Mesenchymal stem cell (in vitro differentiated cells and primary cell): ENCODE results near the gene NTRK1.

ENCODE experiments used
- DNase-seq: peaks from one replicate; pipeline ENCODE4 v3.0.0-alpha.2; 2013
- H2AFZ ChIP-seq: one replicate; pipeline ENCODE4 v1.6.1; 2013; ENCODE audit warnings: low read depth, mild to moderate bottlenecking, control low read depth, inconsistent platforms, low read length, moderate library complexity
- H2AK5ac ChIP-seq: 2 replicates; pipeline ENCODE4 v1.6.1; 2013; ENCODE audit warnings: low read length, moderate library complexity, mild to moderate bottlenecking, inconsistent platforms; ENCODE audit not compliant: severe bottlenecking
- H2BK120ac ChIP-seq: one replicate; pipeline ENCODE4 v1.6.1; 2013; ENCODE audit warnings: low read depth, mild to moderate bottlenecking, inconsistent platforms, low read length, moderate library complexity
- H2BK12ac ChIP-seq, 2 experiments: one replicate each; pipeline ENCODE4 v1.6.1; 2013; ENCODE audit warnings: inconsistent platforms in 2 of 2, low read length in 2 of 2, mild to moderate bottlenecking in 2 of 2, moderate library complexity in 2 of 2, control low read depth in 1 of 2
- H2BK15ac ChIP-seq: one replicate; pipeline ENCODE4 v1.6.1; 2013; ENCODE audit warnings: mild to moderate bottlenecking, low read depth, inconsistent platforms; ENCODE audit not compliant: poor library complexity, severe bottlenecking
- H2BK5ac ChIP-seq: 2 replicates; pipeline ENCODE4 v1.6.1; 2013; ENCODE audit warnings: low read depth, mild to moderate bottlenecking, low read length, control low read depth, inconsistent platforms; ENCODE audit not compliant: poor library complexity, severe bottlenecking
- H3K14ac ChIP-seq, 2 experiments: one replicate each; pipeline ENCODE4 v1.6.1; 2013; ENCODE audit warnings: inconsistent platforms in 2 of 2, low read length in 2 of 2, control low read depth in 1 of 2, mild to moderate bottlenecking in 1 of 2, moderate library complexity in 1 of 2
- H3K18ac ChIP-seq, 2 experiments: one replicate each; pipeline ENCODE4 v1.6.1; 2013; ENCODE audit warnings: inconsistent platforms in 2 of 2, low read length in 2 of 2, control low read depth in 1 of 2, low read depth in 1 of 2, mild to moderate bottlenecking in 1 of 2
- H3K23ac ChIP-seq, 2 experiments: one replicate each; pipeline ENCODE4 v1.6.1; 2013; ENCODE audit warnings: inconsistent platforms in 2 of 2, low read length in 2 of 2, mild to moderate bottlenecking in 2 of 2, moderate library complexity in 2 of 2, control low read depth in 1 of 2
- H3K27ac ChIP-seq: 2 replicates; pipeline ENCODE4 v1.5.1; 2013; ENCODE audit warnings: mild to moderate bottlenecking, moderate library complexity, low read length, control low read depth, inconsistent platforms; ENCODE audit not compliant: poor library complexity, severe bottlenecking
- H3K27me3 ChIP-seq, 2 experiments: 2 replicates each; pipeline versions ENCODE4 v1.6.1 to v1.7.0; 2013; ENCODE audit warnings: low read length in 2 of 2, mild to moderate bottlenecking in 2 of 2, moderate library complexity in 2 of 2, control low read depth in 1 of 2, inconsistent platforms in 1 of 2; ENCODE audit not compliant: control insufficient read depth in 1 of 2, insufficient read depth in 1 of 2
- H3K36me3 ChIP-seq, 2 experiments: 2 replicates each; pipeline versions ENCODE4 v1.6.1 to v1.7.0; 2013; ENCODE audit warnings: low read length in 2 of 2, control low read depth in 1 of 2, inconsistent platforms in 1 of 2, low read depth in 1 of 2, mild to moderate bottlenecking in 1 of 2; ENCODE audit not compliant: insufficient read depth in 2 of 2, control insufficient read depth in 1 of 2
- H3K4ac ChIP-seq, 2 experiments: one replicate each; pipeline ENCODE4 v1.6.1; 2013; ENCODE audit warnings: inconsistent platforms in 2 of 2, low read length in 2 of 2, mild to moderate bottlenecking in 2 of 2, moderate library complexity in 2 of 2, control low read depth in 1 of 2, low read depth in 1 of 2
- H3K4me1 ChIP-seq: 2 replicates; pipeline ENCODE4 v1.6.1; 2013; ENCODE audit warnings: low read depth, low read length, control low read depth; ENCODE audit not compliant: control insufficient read depth, insufficient read depth
- H3K4me2 ChIP-seq: 2 replicates; pipeline ENCODE4 v1.6.1; 2013; ENCODE audit warnings: low read length, mild to moderate bottlenecking, inconsistent platforms; ENCODE audit not compliant: poor library complexity, severe bottlenecking
- H3K4me3 ChIP-seq, 2 experiments: 2 replicates each; pipeline versions ENCODE4 v1.5.1 to v1.7.0; 2013; ENCODE audit warnings: low read length in 2 of 2, mild to moderate bottlenecking in 2 of 2, control low read depth in 1 of 2, low read depth in 1 of 2; ENCODE audit not compliant: insufficient read depth in 1 of 2
- H3K79me1 ChIP-seq: replicated peaks from 2 replicates; pipeline ENCODE4 v1.6.1; 2013; ENCODE audit warnings: mild to moderate bottlenecking, control low read depth, low read length, inconsistent platforms; ENCODE audit not compliant: poor library complexity, severe bottlenecking
- H3K9ac ChIP-seq: 2 replicates; pipeline ENCODE4 v1.7.0; 2013; ENCODE audit warnings: mild to moderate bottlenecking, low read length, moderate library complexity
- H3K9me3 ChIP-seq: 2 replicates; pipeline ENCODE4 v1.7.0; 2013; ENCODE audit warnings: mild to moderate bottlenecking, low read length; ENCODE audit not compliant: control insufficient read depth
- H4K8ac ChIP-seq: one replicate; pipeline ENCODE4 v1.6.1; 2013; ENCODE audit warnings: inconsistent platforms, mild to moderate bottlenecking, low read length, moderate library complexity
- H4K91ac ChIP-seq: one replicate; pipeline ENCODE4 v1.6.1; 2013; ENCODE audit warnings: mild to moderate bottlenecking, low read length, inconsistent platforms
- WGBS: methylation state at CpG from one replicate; pipeline ENCODE4 v1.1.7; 2013; ENCODE audit warnings: mixed read lengths; 5-methylcytosine and 5-hydroxymethylcytosine counted together

The NTRK1 gene

GRCh38 chr1:156928043-156928602 lies 67.5 kb downstream of the NTRK1 start:
- Histone ChIP-seq H3K14ac (no peak overlapping the region), H2BK12ac (no peak overlapping the region), H2AFZ (peak overlapping the region; percentile 18), H4K8ac (no peak overlapping the region), H4K91ac (no peak overlapping the region), H2AK5ac (no peak overlapping the region), H3K18ac (no peak overlapping the region), H3K27ac (no peak overlapping the region), H3K4ac (no peak overlapping the region), H2BK15ac (peak overlapping the region; percentile 13), H3K4me2 (no peak overlapping the region), H2BK120ac (no peak overlapping the region), H2BK5ac (no peak overlapping the region), H3K27me3 (peaks cover 61 to 70% of the 10 kb centered on the region in 2 experiments), H3K9me3 (no peaks in the 10 kb centered on the region), H3K36me3 (no peaks in the 10 kb centered on the region), H3K4me3 (peak overlapping the region in 1 of 2 experiments; percentile 70), H3K79me1 (no peaks in the 10 kb centered on the region), H3K23ac (peak overlapping the region in 1 of 2 experiments; percentile 60), H3K9ac (no peak overlapping the region), H3K4me1 (peaks cover 20% of the 10 kb centered on the region)
- no peak for DNase-seq
- 15% methylated on average over 4 of the region's 4 CpGs for WGBS

DNA sequence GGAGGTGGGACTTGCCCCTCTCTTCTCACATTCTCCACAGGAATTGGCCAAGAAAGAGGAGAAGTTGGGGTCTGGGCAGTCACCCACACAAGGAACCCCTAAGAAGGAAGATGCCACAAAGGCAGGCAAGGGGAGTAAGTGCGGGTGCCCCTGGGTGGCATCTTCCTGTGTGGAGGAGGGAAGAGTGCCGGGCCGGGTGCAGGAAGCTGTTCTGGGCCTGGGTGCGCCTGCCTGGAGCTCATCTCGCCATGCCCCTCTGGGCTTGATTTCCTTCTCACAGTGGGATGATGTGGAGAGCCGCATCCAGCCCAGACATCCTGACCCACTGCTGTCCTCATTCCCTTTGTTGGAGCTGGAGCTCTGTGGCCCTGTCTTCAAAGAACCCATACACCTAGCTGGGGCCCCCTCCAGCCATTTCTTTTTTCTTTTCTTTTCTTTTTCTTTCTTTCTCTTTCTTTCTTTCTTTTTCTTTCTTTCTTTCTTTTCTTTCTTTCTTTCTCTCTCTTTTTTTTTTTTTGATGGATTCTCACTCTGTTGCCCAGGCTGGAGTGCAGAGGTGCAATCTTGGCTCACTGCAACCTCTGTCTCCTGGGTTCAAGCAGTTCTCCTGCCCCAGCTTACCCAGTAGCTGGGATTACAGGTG lies 69.1 kb downstream of the NTRK1 start:
- H3K27ac ChIP-seq = no peak overlapping the region
- H2BK12ac ChIP-seq = no peak overlapping the region
- H3K4me3 ChIP-seq = no peak overlapping the region
- peaks cover 0 to 3% of the 10 kb centered on the region in 2 experiments for H3K36me3 ChIP-seq
- H3K4me2 ChIP-seq = no peak overlapping the region
- no peak overlapping the region for H2AFZ ChIP-seq
- H3K4ac ChIP-seq = no peak overlapping the region
- H4K91ac ChIP-seq = no peak overlapping the region
- H2BK5ac ChIP-seq = no peak overlapping the region
- no peak overlapping the region for H3K14ac ChIP-seq
- DNase-seq = no peak
- H3K79me1 ChIP-seq = no peaks in the 10 kb centered on the region
- H3K27me3 ChIP-seq = peaks cover 46 to 54% of the 10 kb centered on the region in 2 experiments
- H3K4me1 ChIP-seq = peaks cover 10% of the 10 kb centered on the region
- H2AK5ac ChIP-seq = no peak overlapping the region
- no peak overlapping the region for H3K18ac ChIP-seq
- WGBS = 83% methylated on average over 6 of the region's 6 CpGs
- H3K23ac ChIP-seq = no peak overlapping the region
- H3K9ac ChIP-seq = no peak overlapping the region
- H2BK120ac ChIP-seq = no peak overlapping the region
- no peak overlapping the region for H2BK15ac ChIP-seq
- no peak overlapping the region for H4K8ac ChIP-seq
- no peaks in the 10 kb centered on the region for H3K9me3 ChIP-seq

DNA sequence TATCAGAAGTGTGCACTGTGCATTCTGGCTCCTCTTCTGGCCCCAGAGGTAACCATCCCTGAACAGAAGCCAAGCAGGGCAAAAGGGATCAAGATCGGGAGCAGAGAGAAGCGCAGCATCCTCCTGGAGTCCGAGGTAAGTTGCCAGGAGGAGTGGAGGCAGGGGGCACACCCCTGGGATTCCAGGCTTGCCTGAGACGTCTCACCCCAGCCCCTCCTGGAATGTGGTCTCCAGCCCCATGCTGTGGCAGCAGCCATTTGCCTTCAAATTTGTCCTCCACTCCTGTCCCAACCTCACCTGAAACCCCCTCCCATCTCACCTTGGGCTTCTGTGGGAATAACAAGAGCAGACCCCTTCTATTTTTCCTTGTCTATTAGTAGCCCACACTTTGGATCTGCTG lies 69.8 kb downstream of the NTRK1 start:
- H3K23ac ChIP-seq = no peak overlapping the region
- no peak overlapping the region for H2BK5ac ChIP-seq
- H3K27ac ChIP-seq = no peak overlapping the region
- no peak overlapping the region for H2AK5ac ChIP-seq
- no peak overlapping the region for H4K91ac ChIP-seq
- WGBS = 70% methylated on average over 4 of the region's 4 CpGs
- peaks cover 38 to 46% of the 10 kb centered on the region in 2 experiments for H3K27me3 ChIP-seq
- peaks cover 5 to 9% of the 10 kb centered on the region in 2 experiments for H3K36me3 ChIP-seq
- H2AFZ ChIP-seq = no peak overlapping the region
- no peak overlapping the region for H2BK12ac ChIP-seq
- no peak overlapping the region for H3K4ac ChIP-seq
- no peak overlapping the region for H3K18ac ChIP-seq
- H2BK15ac ChIP-seq = no peak overlapping the region
- no peak overlapping the region for H3K4me3 ChIP-seq
- H3K9me3 ChIP-seq = no peaks in the 10 kb centered on the region
- H4K8ac ChIP-seq = no peak overlapping the region
- H3K79me1 ChIP-seq = no peaks in the 10 kb centered on the region
- peaks cover 10% of the 10 kb centered on the region for H3K4me1 ChIP-seq
- no peak overlapping the region for H2BK120ac ChIP-seq
- no peak overlapping the region for H3K14ac ChIP-seq
- no peak for DNase-seq
- H3K9ac ChIP-seq = no peak overlapping the region
- no peak overlapping the region for H3K4me2 ChIP-seq
